Cardiac septum (tissue), 1 donor: Measurements from ENCODE around the gene CILP. TPM values are rescaled to one million over a fixed set of nuclear protein-coding genes. Genes with fewer than 3 reads are reported as not detected.
"Not testable (repeated sequence)": the region's sequence is repeated elsewhere in the genome, so short reads cannot be mapped to it uniquely, and the experiment has no call there.

Source experiments
- DNase-seq: peaks from one replicate; pipeline ENCODE4 v3.0.0-alpha.2; 2020; ENCODE audit warnings: low spot score
- intact Hi-C: fragments of 100-400 bp; cut with DNase I; formaldehyde crosslinking; loops from one replicate; pipeline ENCODE4 v1.14.0; 2022
- total RNA-seq: library from RNA; stranded (reverse); fragmentation: NEBNext Ultra II Directional; extraction: Animal tissue kit (Norgen Biotek cat#: 25700); gene quantifications from one replicate; pipeline ENCODE4 v1.2.1, GENCODE V29; 2021
- donor health status: DM: no; HTN: no; CAD: no.

Gene CILP
- total RNA-seq, 1 donor from 2014 or later = 24.0 TPM

DNA sequence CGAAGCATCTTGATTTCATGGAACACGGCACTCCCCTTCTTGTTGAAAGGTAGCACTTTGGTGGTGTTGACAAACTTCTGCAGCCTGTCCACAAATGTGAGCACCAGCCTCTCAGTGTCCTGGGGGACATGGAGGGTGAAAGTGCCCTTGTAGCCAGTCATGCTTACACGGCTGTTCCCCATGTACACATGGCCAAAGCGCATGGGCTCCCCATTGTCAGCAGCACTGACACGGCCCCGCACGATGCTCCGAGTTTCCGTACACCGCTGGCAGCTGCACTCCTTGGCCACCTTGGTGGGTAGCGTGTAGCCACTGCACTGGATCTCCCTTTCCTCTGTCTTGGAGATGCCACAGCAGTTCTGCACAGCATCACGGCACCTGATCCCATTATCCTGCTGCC, 12.7 kb downstream of the CILP start:
- intact Hi-C loops = no loop called here
- DNase-seq = no peak

DNA sequence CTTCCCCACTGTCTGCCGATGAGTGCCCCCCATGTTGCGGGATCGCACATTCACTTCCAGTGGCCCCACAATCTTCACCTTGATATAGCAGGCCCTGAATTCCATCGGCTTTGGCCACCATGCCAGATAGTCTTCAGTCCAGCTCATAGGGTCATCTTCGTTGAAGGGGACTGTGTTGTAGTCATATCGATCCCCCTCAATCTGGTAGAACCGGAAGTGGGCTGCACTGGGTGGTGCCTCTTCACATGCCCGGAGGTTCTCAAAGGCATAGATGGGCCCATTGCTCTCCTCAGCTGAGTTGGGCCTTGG, 14.0 kb downstream of the CILP start:
- no peak for DNase-seq
- intact Hi-C loops = no loop called here

DNA sequence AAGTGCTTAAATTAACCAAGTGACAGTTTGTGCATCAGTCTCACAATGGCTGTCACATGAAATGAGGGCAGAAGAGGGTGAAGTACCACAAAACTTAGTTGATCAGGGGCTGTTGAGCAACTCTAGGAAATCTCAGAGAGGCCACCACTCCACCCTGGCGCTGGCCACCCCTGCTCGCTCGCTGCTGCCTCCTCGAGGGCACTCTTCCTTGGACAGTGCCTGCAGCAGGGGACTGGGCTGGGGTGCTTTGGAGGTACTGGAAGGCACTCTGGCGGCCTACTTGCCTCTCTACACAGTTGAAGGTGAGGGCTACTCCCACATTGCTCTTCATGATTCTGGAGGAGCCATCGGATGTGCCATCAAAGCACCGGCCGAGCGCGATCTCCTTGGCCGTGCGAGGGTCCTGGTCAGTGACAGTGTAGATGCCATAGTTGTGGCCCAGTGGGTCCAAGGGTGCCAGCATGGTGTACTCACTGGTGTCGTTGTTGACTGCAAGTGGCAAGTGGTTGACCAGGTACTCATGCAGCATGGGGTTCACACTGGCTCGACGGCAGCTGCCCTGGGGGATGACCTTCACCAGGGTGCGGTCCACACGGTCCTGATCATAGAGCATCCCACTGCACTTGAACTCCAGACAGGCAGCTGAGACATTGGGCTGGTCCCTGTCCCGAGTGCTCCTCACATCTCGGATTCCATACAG, 14.5 kb downstream of the CILP start:
- DNase-seq = no peak
- intact Hi-C loops = no loop called here

DNA sequence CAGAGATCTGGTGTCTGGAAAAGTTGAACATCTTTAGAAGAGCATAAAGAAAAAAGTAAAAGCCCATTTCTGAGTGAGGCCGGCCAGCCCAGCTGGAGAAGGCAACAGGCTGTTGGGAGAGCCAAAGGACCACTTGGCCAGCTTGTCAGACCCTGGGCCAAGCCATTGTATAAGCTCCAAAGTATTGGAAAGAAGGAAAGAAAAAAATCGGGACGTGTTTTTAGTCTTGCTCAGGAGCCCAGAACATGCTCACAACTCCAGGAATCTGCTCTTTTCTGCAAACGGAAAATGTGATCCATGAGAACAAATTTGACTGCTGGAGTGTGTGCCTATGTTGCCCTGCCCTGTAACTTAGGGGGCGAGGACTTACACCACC, 15.7 kb downstream of the CILP start:
- intact Hi-C loops = no loop called here
- no peak for DNase-seq

DNA sequence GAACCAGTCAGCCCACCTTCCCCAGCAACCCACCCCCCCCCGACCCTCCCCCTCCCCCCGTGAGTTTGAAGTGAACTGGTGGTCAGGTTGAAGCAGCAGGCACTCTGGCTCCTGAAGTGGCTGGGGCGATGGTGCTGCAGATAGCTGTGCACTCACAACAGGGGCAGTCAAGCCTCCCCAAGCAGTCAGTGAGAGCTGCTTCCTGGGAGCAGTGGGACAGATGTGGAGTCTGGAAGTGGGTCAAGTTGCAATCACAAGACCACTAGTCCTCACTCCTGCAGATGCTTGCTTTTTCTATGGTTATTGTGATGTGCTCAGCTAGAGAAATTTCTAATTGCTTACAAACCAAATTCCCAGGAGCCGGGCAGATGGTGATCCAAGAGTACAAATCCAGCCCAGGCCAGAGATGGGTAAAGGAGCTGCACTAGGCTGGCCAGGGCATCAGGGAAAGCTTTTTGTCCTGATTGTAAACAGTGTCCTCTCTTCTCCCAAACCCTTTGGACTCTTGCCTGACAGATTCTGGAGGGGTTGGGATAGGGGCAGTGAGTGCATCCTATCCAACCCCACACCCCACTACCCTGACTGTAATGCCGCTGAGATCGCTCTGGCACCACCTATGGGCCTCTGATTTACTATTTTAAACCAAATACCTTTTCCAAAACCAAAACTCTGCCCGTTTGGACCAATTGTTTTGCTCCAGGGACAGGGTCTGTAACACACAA, 16.3 kb downstream of the CILP start:
- intact Hi-C loops = no loop called here
- DNase-seq = no peak

DNA sequence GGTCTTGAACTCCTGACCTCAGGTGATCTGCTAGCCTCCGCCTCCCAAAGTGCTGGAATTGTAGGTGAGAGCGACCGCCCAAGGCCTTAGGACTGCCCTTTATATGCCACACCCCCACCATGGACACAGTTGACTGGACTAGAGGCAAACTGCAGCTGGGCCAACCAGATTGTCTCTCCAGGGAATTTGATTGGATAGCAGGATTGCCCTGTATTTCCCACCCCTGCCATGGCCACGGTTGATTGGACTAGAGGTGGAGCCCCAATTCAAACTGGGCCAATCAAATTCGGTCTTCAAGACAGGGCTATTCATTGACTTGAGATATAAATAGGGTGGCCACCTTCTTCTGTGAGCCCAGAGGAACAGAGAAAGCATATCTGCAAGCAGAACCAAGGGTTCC, 19.3 kb downstream of the CILP start:
- intact Hi-C loops = no loop called here
- no peak for DNase-seq

DNA sequence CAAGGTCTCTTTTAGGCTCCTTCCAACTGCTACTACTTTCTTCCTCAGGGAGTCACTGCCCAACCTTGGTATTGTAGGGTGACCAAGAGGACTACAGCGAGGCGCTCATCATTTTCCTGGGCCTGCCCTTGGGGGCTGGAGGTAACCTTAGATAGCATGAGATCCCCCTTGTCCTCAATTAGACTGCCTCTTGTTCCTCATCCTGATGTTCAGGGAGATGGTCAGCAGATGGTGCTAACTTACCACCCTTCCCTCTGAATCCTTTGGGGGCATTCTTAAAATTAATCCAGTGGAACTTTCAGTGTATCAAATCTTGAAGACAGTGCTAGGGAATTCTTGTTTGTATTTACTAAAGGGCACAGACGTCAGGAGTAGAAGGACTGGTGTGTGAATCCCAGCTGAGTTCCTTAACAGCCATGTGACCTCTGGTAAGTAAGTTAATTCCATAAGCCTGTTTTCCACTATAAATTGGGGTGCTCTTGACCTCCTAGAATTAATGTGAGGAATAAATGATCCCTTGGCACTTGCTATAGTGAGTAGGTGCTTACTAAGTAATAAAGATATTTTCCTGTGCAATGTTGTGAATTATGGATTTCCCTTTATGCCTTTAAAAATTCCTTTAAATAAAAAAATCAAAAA, 22.1 kb downstream of the CILP start:
- DNase-seq = no peak
- intact Hi-C loops = loop anchor here (2.0 to 5.0 kb wide), 3 partner anchors 82 to 113 kb away; partner anchors contain the start of genes PARP16 and RNU5B-1

DNA sequence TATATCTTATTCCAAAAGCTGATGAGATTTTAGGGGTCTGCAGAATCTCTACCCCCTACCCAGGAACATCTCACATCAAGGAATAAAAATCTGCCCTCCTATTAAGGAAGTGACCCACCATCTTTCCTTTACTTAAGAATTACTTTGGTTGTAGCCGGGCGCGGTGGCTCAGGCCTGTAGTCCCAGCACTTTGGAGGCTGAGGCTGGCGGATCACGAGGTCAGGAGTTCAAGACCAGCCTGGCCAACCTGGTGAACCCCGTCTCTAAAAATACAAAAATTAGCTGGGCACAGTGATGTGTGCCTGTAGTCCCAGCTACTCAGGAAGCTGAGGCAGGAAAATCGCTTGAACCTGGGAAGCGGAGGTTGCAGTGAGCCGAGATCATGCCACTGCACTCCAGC, 22.8 kb downstream of the CILP start:
- intact Hi-C loops = loop anchor here (2.0 to 5.0 kb wide), 3 partner anchors 82 to 114 kb away; partner anchors contain the start of genes PARP16 and RNU5B-1
- DNase-seq = not testable (repeated sequence)

DNA sequence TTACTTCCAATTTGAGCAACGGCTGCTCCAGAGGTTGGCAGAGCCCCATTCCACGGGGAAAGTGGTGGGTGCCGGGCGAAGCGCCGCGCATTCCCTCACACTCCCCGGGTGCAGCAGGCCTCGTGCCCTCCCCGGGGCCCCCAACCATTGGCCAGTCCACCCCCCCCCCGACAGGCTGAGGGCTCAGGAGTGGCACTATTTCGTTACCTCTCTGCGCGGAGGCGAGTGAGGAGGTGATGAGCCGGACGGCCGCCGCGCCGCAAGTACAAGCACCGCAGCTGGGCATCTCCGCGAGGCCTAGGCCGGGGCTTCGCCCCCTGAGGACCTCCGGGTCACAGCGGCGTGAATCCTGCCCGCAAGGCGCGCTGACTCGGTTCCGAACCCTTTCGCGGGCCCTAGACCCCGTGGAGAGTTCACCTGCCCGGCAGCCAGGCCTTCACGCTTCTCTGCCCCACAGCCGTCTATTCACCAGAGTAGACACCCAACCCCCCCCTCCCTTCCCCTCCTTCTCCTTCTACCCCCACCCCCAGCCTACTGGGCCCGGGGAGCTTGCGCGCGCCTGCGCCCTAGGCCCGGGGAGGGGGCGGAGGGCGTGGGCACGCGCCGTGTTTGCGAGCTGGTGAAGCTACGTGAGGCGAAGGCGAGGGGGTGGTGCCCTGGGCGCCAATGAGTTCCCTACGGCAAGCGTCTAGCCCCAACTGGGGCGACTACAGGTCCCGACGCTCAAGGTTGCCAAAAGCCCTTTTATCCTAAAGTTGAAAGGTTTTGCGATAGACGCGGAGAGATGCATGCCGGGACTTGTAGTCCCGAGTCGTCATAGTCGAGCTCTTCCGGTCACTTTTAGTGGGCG, 26.2 kb downstream of the CILP start, which contains the start of gene CLPX:
Gene CLPX, minus strand, starts transcription at position 475 of the 850 bp plus-strand sequence. Its CDS starts 189 bp downstream, at position 286.
- peak; percentile 95 for DNase-seq
- intact Hi-C loops = loop anchor here (2.0 to 5.0 kb wide), 3 partner anchors 52 to 117 kb away; partner anchors contain the start of genes PARP16, PDCD7 and RNU5B-1

DNA sequence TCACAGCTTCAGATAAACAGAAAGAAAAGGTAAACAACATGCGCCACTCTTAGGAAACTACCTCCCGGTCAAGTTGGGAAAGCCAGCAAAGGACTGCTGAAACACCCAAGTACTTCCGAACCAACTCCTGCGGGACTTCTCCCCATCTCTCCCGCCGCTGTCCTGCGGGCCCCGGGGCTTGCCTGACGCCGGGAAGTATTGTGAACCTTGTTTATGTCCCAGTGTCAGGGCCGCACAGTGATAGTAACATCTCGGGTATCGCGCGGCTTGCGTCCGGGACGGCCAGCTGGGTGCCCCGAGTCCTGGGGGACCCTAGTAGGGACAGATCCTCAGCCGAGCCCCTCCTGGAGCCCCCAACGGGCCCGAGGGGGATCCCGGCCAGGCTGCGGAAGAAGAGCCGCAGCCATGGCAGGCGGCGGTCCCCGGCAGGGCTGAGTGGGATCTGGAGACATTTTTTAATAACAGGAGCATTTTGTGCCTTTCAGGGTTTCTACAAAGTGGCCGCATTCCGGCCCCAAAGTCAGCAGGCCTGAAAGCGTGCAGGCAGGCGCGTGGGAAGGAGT, 26.9 kb downstream of the CILP start:
- intact Hi-C loops = loop anchor here (2.0 kb wide), 1 partner anchor 52 kb away; the partner anchor contains the start of gene PDCD7
- no peak for DNase-seq

DNA sequence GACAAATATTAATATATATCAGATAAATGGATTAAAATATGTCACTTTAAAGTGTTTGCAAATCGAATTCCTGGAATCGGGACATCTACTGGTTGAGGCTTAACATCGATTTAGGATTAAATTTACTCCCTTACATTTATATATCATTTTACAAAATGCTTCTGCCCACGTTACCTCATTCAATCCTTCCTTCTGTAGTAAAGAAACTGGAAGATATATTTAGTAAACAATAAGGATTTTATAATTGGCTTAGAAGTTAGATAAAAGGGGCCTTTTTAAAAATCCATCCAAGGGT, 27.5 kb downstream of the CILP start:
- intact Hi-C loops = loop anchor here (2.0 kb wide), 1 partner anchor 51 kb away; the partner anchor contains the start of gene PDCD7
- no peak for DNase-seq

DNA sequence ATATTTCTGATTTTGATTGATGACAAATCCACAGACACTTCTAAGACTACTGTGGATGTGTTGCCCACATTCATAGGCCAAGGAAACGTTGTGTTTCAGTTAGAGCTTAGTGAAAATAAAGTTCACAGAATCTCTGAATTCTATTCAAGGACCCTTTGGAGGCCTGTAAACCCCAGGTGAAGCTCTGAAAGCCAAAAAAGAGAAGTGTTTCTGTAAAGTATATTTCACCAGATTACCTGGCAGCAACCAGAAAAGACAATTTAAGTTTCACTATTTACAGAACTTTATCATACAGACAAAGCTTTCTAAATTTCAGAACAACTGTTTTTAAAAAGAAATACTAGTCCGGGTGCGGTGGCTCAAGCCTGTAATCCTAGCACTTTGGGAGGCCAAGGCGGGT, 28.7 kb downstream of the CILP start:
- DNase-seq = no peak
- intact Hi-C loops = no loop called here

DNA sequence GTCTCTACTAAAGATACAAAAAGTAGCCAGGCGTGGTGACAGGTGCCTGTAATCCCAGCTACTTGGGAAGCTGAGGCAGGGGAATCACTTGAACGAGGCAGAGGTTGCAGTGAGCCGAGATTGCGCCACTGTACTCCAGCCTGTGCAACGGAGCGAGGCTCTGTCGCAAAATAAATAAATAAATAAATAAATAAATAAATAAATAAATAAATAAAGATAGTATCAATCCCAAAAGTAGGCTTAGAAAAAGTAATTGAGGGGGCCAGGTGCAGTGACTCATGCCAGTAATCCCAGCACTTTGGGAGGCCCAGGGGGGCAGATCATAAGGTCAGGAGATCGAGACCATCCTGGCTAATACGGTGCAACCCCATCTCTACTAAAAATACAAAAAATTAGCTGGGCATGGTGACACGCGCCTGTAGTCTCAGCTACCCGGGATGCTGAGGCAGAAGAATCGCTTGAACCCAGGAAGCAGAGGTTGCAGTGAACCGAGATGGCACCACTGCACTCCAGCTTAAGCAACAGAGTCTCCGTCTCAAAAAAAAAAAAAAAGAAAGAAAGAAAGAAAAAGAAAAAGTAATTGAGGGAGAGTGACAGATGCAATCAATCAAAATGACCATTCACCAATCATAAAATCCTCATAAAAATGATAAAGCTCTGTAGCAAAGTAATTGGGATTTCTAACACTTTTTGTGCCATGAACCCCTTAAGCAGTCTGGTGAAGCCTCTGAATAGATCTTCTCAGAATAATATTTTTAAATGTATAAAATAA, 29.5 kb downstream of the CILP start:
- DNase-seq, intact Hi-C loops: not testable (repeated sequence)

DNA sequence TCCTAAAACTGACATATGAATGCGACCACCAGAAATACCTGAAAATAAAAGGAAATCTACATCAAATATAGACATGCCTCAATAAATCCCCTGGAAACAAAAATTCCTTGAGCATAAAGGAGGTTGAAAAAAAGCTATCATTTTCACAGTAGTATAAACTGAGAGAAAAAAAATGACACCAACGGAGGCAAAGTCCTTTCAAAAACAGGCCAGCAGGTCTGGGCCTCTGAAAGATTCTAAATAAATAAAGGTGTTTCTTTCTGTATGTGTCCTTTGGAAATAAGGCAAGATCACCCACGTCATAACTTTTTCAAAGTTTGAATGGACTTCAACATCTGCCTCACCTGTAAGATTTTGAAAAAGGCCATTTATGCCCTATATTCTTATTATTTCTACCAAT, 31.1 kb downstream of the CILP start:
- intact Hi-C loops = no loop called here
- no peak for DNase-seq

DNA sequence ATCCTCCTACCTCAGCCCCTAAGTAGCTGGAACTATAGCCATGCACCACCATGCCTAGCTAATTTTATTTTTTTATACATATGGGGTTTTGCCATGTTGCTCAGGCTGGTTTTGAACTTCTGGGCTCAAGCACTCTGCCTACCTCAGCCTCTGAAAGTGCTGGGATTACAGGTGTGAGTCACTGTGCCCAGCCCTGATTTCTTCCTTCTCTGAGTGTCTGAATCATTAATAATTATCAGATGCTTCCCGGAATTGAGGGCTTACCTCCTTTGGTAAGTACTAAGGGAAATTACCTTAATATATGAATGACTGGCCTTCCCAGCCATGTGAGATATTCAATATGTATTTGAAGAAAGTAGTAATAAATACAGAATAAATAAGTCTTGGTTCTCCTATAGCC, 33.4 kb downstream of the CILP start:
- no peak for DNase-seq
- intact Hi-C loops = no loop called here

DNA sequence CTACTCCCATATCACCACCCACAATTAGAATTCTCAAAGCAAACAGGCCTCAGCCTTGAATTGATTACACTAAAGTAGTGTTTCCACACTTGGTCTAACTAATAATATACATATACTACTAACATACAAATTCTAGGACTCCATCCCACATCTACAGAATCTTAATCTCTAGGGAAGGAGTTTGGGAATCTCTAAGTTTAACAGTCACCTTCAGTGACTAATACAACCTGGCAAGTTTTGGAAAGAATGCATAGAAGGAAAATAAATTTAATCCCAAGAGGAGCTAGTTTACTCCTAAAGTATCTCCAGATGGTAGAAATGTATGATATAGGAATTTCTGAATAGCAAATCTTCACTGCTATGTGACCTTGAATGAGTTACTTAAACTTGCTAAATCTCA, 35.2 kb downstream of the CILP start:
- DNase-seq = no peak
- intact Hi-C loops = no loop called here

DNA sequence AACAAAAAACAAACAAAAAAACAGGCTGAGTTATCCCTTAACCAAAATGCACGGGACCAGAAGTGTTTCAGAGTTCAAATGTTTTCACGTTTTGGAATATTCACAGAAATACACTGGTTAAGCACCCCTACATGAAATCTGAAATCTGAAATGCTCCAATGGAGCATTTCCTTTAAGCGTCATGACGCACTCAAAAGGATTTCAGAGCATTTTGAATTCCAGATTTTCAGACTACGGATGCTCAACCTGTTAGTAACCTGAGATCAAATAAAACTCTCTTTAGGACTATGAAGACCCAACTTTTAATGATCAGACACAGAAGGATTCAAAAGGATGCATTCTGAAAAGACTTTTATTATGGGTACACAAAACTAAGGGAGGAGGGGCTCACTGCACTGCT, 35.8 kb downstream of the CILP start:
- no peak for DNase-seq
- intact Hi-C loops = no loop called here

DNA sequence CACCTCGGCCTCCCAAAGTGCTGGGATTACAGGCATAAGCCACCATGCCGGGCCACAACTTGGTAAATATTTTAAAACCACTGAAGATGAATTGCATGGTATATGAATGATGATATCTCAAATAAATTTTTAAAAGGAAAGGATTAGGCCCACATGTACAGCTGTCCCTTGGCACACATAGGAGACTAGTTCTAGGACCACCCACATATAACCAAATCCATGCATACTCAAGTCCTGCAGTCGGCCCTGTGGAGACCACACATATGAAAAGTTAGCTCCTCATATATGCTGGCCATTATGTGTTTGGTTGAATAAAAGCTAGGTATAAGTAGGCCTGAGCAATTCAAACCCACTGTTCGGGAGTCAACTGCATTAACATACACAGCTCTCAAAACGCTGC, 36.8 kb downstream of the CILP start:
- intact Hi-C loops = no loop called here
- no peak for DNase-seq

DNA sequence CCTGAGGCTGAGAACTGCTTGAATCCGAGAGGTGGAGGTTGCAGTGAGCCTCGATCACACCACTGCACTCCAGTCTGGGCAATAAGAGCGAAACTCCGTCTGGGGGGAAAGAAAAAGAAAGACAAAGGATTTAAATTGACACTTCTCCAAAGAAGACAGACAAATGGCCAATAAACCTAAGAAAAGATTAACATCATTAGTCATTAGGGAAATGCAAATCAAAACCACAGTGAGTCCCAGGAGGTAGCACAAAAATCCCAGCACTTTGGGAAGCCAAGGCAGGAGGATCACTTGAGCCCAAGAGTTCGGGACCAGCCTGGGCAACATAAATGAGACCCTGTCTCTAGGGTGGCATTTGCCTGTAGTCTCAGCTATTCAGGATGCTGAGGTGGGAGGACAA, 38.7 kb downstream of the CILP start:
- DNase-seq = no peak
- intact Hi-C loops = no loop called here
